Measurements from ENCODE around the gene SLC39A11. TPM values are rescaled to one million over a fixed set of nuclear protein-coding genes. Genes with fewer than 3 reads are reported as not detected.

Gene SLC39A11
- total and polyA plus RNA-seq, 2 of the 13 experiments (the other 11 are each of a cell fraction or from before 2014, with no cell fraction given), result 17.2 to 31.5 TPM

GRCh38 chr17:72631568-72631948 lies 460.9 kb downstream of the SLC39A11 start (continued):
- TF ChIP-seq ZNF232 (CRISPR knock-in tag; IDR thresholded peaks at IDR 0.05; ENCODE audit: borderline replicate concordance) (no peak), FOXP1 (IDR thresholded peaks at IDR 0.05) (no peak), FOXP1 (CRISPR knock-in tag; IDR thresholded peaks at IDR 0.05) (0 out of 2 replicates have a peak, but pooled peaks have one; percentile 7), ZNF543 (CRISPR knock-in tag; IDR thresholded peaks at IDR 0.05) (no peak), ZNF431 (CRISPR knock-in tag; IDR thresholded peaks at IDR 0.05; ENCODE audit: borderline replicate concordance, low read depth) (no peak), IKZF5 (CRISPR knock-in tag; IDR thresholded peaks at IDR 0.05) (no peak), IRX3 (CRISPR knock-in tag; IDR thresholded peaks at IDR 0.05; ENCODE audit: borderline replicate concordance, low read depth) (no peak), JARID2 (CRISPR knock-in tag; IDR thresholded peaks at IDR 0.05; ENCODE audit: insufficient replicate concordance) (no peak), ZNF552 (CRISPR knock-in tag; IDR thresholded peaks at IDR 0.05; ENCODE audit: borderline replicate concordance) (no peak), TARDBP (CRISPR knock-in tag; IDR thresholded peaks at IDR 0.05) (no peak), AKAP8 (CRISPR knock-in tag; IDR thresholded peaks at IDR 0.05) (no peak), CREB1 (IDR thresholded peaks at IDR 0.05) (no peak), CREB1 (CRISPR knock-in tag; IDR thresholded peaks at IDR 0.05) (no peak), ZNF260 (CRISPR knock-in tag; IDR thresholded peaks at IDR 0.05; ENCODE audit: borderline replicate concordance, low read depth) (no peak), ZNF225 (CRISPR knock-in tag; IDR thresholded peaks at IDR 0.05) (peak; percentile 71; the same call in 1 of the 2 replicates), ZBTB3 (CRISPR knock-in tag; IDR thresholded peaks at IDR 0.05; ENCODE audit: borderline replicate concordance, low read depth) (no peak), ZNF33B (CRISPR knock-in tag; IDR thresholded peaks at IDR 0.05) (no peak), SIX4 (CRISPR knock-in tag; IDR thresholded peaks at IDR 0.05) (no peak), ASH2L (IDR thresholded peaks at IDR 0.05; ENCODE audit: insufficient read length, low read depth, low read length) (no peak), HOXA5 (CRISPR knock-in tag; IDR thresholded peaks at IDR 0.05) (no peak), RFXAP (CRISPR knock-in tag; IDR thresholded peaks at IDR 0.05; ENCODE audit: borderline replicate concordance) (no peak), GZF1 (CRISPR knock-in tag; IDR thresholded peaks at IDR 0.05) (no peak), ZBTB8A (CRISPR knock-in tag; IDR thresholded peaks at IDR 0.05; ENCODE audit: borderline replicate concordance, low read depth) (no peak), ZNF563 (CRISPR knock-in tag; IDR thresholded peaks at IDR 0.05) (no peak), NFE2L2 (IDR thresholded peaks at IDR 0.05; ENCODE audit: low read length) (no peak), AGO2 (optimal IDR thresholded peaks at IDR 0.05; ENCODE audit: low read depth, low read length) (peak; percentile 57), ZNF616 (CRISPR knock-in tag; IDR thresholded peaks at IDR 0.05; ENCODE audit: low read depth) (no peak), ZNF331 (CRISPR knock-in tag; IDR thresholded peaks at IDR 0.05) (0 out of 2 replicates have a peak, but pooled peaks have one; percentile 30), PHF8 (CRISPR knock-in tag; IDR thresholded peaks at IDR 0.05) (no peak; the same call in 1 of the 2 replicates), ZSCAN29 (CRISPR knock-in tag; conservative IDR thresholded peaks at IDR 0.05) (0 out of 2 replicates have a peak, but pooled peaks have one; percentile 23)
- TF ChIP-seq, protein P1, sequence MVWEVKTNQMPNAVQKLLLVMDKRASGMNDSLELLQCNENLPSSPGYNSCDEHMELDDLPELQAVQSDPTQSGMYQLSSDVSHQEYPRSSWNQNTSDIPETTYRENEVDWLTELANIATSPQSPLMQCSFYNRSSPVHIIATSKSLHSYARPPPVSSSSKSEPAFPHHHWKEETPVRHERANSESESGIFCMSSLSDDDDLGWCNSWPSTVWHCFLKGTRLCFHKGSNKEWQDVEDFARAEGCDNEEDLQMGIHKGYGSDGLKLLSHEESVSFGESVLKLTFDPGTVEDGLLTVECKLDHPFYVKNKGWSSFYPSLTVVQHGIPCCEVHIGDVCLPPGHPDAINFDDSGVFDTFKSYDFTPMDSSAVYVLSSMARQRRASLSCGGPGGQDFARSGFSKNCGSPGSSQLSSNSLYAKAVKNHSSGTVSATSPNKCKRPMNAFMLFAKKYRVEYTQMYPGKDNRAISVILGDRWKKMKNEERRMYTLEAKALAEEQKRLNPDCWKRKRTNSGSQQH (CRISPR knock-in tag; IDR thresholded peaks at IDR 0.05; ENCODE audit: low read depth), result no peak
- TF ChIP-seq, protein P2, sequence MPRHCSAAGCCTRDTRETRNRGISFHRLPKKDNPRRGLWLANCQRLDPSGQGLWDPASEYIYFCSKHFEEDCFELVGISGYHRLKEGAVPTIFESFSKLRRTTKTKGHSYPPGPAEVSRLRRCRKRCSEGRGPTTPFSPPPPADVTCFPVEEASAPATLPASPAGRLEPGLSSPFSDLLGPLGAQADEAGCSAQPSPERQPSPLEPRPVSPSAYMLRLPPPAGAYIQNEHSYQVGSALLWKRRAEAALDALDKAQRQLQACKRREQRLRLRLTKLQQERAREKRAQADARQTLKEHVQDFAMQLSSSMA (CRISPR knock-in tag; IDR thresholded peaks at IDR 0.05), result no peak

Measured in HepG2 (cell line).